Activated gamma-delta T cell treated with Interleukin-2 at 50 U/mL for 16 hours (primary cell): ENCODE measurements around the gene IQCE.
"Not testable (repeated sequence)": the region's sequence is repeated elsewhere in the genome, so short reads cannot be mapped to it uniquely, and the experiment has no call there.

ENCODE experiments used
- DNase-seq: peaks from one replicate; pipeline ENCODE4 v3.0.0-alpha.2; 2020

The IQCE gene

DNA sequence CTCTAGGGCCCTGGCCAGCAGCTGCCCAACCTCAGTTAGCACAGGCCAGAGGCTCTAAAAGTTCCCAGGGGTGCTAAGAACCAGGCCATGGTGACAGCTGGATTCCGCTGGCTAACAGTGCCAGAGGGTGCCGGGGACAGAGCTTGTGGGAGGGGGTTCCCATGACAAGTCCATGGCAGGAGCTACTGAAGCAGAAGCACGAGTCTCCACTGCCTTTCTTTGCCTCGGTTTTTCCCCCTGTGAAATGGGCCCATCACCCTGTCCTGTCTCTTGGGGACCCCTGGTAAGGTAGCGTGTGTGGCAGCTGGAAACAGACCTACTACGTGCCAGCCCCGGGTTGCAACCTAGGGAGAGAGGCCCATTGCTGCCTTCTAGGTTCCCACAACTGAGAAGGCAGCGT, 26.0 kb upstream of the IQCE start:
- not testable (repeated sequence) for DNase-seq

- not testable (repeated sequence) for DNase-seq
Measured at GRCh38 chr7:2533566-2533965, 25.2 kb upstream of the IQCE start.

GRCh38 chr7:2534214-2534613, 24.6 kb upstream of the IQCE start:
- not testable (repeated sequence) for DNase-seq

DNA sequence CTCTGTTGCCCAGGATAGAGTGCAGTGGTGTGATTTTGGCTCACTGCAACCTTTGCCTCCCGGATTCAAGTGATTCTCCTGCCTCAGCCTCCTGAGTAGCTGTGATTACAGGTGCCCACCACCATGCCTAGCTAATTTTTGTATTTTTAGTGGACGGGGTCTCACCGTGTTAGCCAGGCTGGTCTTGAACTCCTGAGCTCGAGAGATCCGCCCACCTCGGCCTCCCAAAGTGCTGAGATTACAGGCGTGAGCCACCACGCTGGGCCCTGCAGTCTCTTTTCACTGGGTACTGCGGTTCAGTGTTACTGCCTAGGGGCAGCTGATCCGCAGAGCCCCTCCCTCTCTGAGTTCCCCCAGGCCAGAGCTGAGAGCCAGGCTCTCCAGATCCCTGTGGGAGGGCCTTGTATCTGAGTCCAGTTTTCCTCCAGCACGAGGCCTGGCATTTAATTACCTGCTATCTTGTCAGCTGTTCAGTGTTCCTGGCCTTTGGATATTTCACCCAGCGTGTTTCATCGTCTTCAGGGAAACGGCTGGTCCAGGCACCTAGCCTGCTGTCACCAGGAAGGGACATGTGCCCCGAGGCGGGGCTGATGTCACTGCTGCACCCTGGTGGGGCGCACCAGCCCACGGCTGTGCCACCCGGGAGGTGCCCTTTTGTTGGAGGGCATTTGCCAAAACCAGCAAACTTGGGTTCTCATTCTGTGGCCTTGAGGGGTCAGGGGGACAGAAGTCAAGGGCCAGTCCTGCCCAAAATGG, 22.7 kb upstream of the IQCE start:
- DNase-seq: not testable (repeated sequence)

DNA sequence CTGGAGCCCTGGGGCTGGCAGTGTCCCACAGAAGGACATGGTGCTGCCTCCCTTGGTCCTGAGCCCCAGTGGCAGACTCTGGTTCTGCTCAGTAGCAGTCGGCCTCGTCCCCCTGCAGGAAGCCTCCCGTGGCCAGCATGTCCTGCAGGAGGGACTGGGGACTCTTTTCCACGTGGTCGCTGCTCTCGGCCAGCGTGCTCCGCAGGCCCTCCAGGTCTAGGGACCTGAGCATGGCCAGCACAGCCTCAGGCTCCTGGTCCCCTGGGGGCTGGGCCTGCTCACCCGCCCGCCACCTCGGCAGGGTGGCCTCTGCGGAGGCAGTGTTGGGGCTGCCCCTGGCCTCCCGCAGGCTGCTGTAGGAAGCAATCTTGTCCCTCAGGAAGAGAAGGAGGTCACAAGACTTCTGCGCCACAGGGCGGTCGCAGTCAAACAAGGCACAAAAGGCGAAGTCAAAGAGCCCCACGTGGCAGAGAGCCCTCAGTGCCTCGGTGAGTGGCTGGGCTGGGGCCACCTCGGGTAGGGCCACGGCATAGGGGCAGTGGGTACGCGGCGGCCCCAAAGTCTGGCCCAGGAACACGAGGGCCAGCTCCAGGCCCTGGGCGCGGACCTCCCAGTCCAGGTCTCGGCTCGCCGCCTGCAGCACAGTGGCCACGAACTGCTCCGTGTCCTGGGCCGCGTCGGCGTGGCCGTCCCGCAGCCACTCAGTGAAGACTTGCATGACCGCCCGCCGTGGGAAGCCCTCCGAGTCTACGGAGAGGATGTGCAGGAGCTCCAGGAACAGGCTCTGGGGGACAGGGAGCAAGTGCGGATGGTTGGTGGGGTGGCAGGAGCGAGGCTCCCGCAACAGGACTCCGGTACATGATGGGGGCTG, 20.6 kb upstream of the IQCE start:
- DNase-seq: no peak

- no peak for DNase-seq
Measured at GRCh38 chr7:2539031-2539911, 19.5 kb upstream of the IQCE start.

DNA sequence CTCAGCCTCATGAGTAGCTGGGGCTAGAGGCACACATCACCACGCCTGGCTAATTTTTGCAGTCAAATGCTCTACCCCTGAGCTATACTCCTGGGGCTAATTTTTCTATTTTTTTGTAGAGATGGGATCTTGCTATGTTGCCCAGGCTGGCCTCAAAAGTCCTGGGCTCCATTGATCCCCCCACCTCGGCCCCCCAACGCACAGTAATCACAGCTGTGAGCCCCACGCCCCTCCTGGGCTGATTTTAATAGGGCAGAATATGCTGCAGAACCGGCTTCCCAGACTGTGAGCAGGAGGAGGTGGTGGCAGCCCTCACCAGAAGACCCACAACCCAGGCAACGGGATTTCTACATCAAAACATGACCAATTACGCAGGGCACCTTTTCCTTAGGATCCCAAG, 18.6 kb upstream of the IQCE start:
- no peak for DNase-seq

DNA sequence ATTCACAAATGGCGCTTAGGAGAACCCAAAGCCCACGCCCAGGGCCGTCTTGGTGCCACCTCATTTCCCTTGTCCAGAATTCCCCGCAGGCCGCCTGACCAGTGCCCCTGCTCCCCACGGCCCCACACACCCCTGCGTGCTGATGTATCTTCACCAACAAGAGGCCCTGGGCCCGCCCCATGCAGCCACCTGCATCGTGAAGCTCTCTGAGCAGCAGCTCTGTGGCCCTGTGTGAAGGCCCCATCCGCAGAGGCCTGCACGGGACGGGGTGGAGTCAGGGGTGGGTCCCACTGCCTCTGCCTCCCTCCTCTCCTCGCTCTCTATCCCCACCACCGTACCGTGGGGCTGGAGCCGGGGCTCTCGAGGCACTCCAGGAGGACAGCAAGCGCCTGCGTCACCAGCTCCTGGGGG, 18.1 kb upstream of the IQCE start:
- no peak for DNase-seq

DNA sequence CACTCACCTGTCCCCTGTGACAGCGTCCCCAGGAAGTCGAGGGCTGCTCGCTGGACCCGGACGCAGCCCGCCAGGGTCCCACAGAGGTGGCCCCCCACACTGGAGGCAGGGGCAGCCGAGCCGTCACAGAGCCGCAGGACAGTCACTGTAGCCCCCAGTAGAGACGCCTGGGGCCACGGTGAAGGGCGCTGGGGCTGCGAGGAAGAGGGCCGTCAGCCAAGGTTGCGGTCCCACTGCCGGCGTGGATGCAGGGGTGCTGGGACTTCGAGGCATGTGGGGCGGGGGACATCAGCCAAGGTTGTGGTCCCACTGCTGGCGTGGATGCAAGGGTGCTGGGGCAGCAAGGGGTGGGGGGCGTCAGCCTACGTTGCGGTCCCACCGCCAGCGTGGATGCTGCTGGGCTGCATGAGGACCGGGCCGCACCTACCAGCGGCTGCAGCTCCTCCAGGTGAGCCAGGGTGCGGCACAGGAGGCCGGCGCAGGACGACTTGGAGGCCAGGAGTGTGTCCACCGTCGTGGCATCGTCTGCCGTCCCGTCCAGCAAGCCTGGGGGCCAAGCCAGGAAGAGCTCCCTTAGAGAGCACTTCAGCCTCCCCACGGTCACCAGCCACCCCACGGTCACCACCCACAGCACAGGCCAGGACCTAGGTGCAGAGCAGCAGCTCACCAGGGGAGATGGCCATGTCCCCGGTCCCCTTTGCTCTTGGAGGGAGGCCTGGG, 17.3 kb upstream of the IQCE start:
- no peak for DNase-seq

DNA sequence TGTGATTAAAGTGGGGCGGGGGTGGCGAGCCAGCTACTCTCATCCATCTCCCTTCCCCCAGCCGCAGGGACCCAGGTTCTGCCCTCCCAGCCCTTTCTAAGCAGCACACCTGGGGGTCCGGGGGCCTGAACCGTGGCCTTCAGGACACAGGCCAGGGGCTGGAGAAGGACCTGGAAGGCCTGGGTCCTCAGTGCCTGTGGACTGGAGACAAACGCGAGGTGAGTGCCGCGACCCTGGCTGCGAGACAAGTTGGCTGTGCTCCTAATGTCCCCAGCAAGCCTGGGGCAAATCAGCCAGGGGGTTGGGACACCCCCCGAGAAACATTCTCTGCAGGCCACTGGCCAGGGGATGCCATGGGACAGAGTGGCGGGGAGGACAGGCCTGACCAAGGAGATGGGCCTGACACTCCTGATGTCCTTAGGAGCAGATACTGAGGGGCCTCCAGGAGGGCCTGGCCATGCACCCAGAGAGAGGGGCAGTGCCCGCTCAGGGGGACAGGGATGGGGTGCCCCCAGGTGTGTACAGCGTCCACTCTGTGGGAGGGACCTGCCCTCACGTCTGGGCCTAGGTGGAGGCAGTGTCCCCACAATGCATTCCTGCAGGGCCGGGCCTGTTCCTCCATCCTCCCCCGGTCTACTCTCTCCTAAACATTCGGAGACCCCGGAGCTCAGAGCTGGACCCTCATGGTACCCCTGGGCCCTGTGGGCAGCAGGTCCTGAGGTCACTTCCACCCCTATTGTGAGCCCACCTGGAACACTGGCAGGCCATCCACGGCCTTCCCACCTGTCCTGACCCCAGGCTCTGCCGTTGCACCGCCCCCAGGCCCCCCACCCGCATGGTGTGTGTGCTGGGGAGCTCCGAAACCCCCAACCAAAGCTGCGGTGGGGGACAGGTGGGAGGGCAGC, 16.5 kb upstream of the IQCE start:
- DNase-seq: no peak

GRCh38 chr7:2542916-2543871, 15.6 kb upstream of the IQCE start:
- no peak for DNase-seq

GRCh38 chr7:2544541-2545188, 14.1 kb upstream of the IQCE start:
- DNase-seq: no peak

DNA sequence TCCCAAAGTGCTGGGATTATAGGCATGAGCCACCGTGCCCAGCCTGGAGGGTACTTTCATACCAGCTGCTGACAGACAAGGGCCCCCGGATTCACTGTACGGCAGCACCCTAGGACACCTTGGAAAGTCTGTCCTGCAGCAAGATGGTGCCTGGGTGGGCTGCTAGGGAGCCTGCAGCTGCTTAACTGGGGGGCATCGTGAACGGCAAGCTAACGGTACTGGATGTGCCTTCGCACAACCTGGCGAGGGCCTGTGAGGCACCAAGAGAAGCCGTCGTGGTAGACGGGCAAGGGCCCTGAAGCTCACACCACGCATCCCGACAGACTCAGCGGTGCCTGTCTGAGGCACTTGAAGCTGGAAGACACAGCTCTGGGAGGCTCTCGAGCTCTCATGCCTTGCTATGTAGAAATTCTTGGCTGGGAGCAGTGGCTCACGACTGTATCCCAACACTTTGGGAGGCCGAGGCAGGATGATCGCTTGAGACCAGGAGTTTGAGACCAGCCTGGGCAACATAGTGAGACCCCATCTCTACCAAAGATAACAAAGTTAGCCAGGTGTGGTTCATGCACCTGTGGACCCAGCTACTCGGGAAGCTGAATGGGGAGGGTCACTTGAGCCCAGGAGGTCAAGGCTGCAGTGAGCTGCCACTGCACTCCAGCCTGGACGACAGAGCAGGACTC, 12.9 kb upstream of the IQCE start:
- DNase-seq: no peak

DNA sequence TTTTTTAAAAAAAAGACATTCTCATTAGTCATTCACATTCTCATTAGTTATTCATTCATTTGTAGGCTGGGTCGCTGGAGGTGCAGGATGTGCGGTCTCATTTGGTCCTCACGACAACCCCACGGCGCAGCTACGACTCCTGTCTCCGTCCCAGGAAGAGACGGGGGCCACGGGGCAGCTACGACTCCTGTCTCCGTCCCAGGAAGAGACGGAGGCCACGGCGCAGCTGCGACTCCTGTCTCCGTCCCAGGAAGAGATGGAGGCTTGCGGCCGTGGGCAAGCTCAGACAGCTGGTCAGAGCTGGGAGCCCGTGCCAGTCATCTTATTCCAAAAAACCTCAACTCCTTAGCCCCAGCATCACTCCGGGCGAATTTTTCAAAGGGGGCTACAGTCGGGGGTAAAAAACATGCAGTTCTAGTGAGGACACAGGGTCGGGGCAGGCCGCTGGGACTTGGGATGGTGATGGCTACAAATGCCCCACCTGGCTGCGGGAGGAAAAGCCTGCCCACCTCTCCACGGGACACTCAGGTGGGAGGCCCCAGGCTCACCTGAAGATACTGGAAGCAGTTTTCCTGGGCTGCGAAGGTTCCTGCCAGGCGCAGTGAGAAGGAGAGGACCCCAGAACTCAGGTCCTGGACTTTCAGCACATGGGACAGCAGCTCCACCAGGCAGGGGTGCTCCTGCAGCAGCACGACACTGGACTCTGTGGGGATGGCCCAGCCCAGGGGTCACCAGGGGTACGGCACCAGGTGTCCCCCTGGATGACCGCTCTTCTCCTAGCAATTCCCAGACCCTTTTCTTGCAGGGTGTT, 11.8 kb upstream of the IQCE start:
- no peak for DNase-seq

- no peak for DNase-seq
Measured at GRCh38 chr7:2551418-2551817, 7.4 kb upstream of the IQCE start.

DNA sequence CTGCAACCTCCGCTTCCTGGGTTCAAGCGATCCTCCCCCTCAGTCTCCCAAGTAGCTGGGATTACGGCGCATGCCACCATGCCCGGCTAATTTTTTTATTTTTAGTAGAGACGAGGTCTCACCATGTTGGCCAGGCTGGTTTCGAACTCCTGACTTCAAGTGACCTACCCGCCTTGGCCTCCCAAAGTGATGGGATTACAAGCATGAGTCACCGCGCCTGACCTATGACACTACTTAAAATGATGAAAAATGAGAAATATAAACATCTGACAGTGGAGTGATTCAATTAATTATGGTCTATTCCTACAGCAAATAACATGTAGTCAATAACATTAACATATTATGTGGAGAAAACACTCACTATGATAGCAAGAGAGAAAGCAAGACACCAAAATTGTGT, 5.7 kb upstream of the IQCE start:
- no peak for DNase-seq

GRCh38 chr7:2553831-2554581, 4.8 kb upstream of the IQCE start:
- no peak for DNase-seq
